CD4-positive, alpha-beta memory T cell (primary cell): ENCODE results near the gene TRIM15. TPM values are rescaled to one million over a fixed set of nuclear protein-coding genes. Genes with fewer than 3 reads are reported as not detected.

Experiments
- CTCF ChIA-PET: fragments of 350-600 bp; sonication (Branson Sonifier 250); formaldehyde crosslinking; loops from one replicate; lab custom pipeline; 2021; ENCODE audit warnings: inconsistent platforms; ENCODE audit not compliant: partially characterized antibody; lab: Charles Lee
- POLR2A ChIA-PET: fragments of 350-600 bp; sonication (Branson Sonifier 250); formaldehyde crosslinking; loops from one replicate; lab custom pipeline; 2021; ENCODE audit not compliant: partially characterized antibody; lab: Charles Lee
- DNase-seq, 5 donors: peaks; one replicate each; pipeline versions ENCODE4 v3.0.0 to v3.0.0-alpha.2; 2020 to 2022; ENCODE audit warnings: mixed read lengths in 1 of 5
- H3K27ac ChIP-seq: one replicate; pipeline ENCODE4 v1.7.0; 2013; ENCODE audit warnings: low read depth, low read length
- H3K27me3 ChIP-seq: 2 replicates; pipeline ENCODE4 v1.7.0; 2013; ENCODE audit warnings: mild to moderate bottlenecking, low read length, moderate library complexity; ENCODE audit not compliant: insufficient read depth
- H3K36me3 ChIP-seq: 2 replicates; pipeline ENCODE4 v1.7.0; 2013; ENCODE audit warnings: mild to moderate bottlenecking, low read length, moderate library complexity; ENCODE audit not compliant: insufficient read depth
- H3K4me1 ChIP-seq: 2 replicates; pipeline ENCODE4 v1.7.0; 2013; ENCODE audit warnings: mild to moderate bottlenecking, low read length, moderate library complexity; ENCODE audit not compliant: insufficient read depth
- H3K4me3 ChIP-seq, 2 donors: one replicate each; pipeline ENCODE4 v1.7.0; 2013; ENCODE audit warnings: low read length in 2 of 2, mild to moderate bottlenecking in 1 of 2
- H3K9me3 ChIP-seq, 2 donors: one replicate each; pipeline ENCODE4 v1.7.0; 2013; ENCODE audit warnings: low read length in 2 of 2, control low read depth in 1 of 2; ENCODE audit not compliant: control insufficient read depth in 1 of 2
- H3K27ac Mint-ChIP-seq, 7 donors: one replicate each; pipeline ENCODE4 v1.8.0; 2020 to 2021; ENCODE audit warnings: mixed read lengths in 7 of 7, mild to moderate bottlenecking in 6 of 7, inconsistent platforms in 3 of 7, moderate library complexity in 3 of 7
- H3K27me3 Mint-ChIP-seq, 2 donors: one replicate each; pipeline ENCODE4 v1.8.0; 2020 to 2021; ENCODE audit warnings: mixed read lengths in 2 of 2
- H3K36me3 Mint-ChIP-seq, 2 donors: one replicate each; pipeline ENCODE4 v1.8.0; 2020 to 2021; ENCODE audit warnings: mixed read lengths in 2 of 2, inconsistent platforms in 1 of 2, mild to moderate bottlenecking in 1 of 2
- H3K4me1 Mint-ChIP-seq, 4 donors: one replicate each; pipeline ENCODE4 v1.8.0; 2020 to 2021; ENCODE audit warnings: mixed read lengths in 4 of 4, mild to moderate bottlenecking in 1 of 4
- H3K4me3 Mint-ChIP-seq, 8 donors: one replicate each; pipeline ENCODE4 v1.8.0; 2020 to 2021; ENCODE audit warnings: mixed read lengths in 8 of 8, mild to moderate bottlenecking in 7 of 8, moderate library complexity in 6 of 8, inconsistent platforms in 3 of 8
- H3K9me3 Mint-ChIP-seq, 8 donors: one replicate each; pipeline ENCODE4 v1.8.0; 2020 to 2021; ENCODE audit warnings: mixed read lengths in 8 of 8, mild to moderate bottlenecking in 5 of 8, inconsistent platforms in 3 of 8, moderate library complexity in 1 of 8
- intact Hi-C: fragments of 100-400 bp; cut with micrococcal nuclease; formaldehyde crosslinking; loops from one replicate; pipeline ENCODE4 v1.15.1; 2023
- polyA plus RNA-seq, 2 donors: library from polyadenylated mRNA; unstranded; fragments of 300-500 nt; fragmentation: Illumina TruSeq; gene quantifications; one replicate each; pipeline ENCODE4 v1.2.3, GENCODE V29; 2021
- total RNA-seq, 2 experiments: library from RNA; stranded (reverse); gene quantifications; one replicate each; pipeline ENCODE4 v1.2.3, GENCODE V29; 2021

The TRIM15 gene
- total and polyA plus RNA-seq, 4 experiments from 2014 or later: not detected

DNA sequence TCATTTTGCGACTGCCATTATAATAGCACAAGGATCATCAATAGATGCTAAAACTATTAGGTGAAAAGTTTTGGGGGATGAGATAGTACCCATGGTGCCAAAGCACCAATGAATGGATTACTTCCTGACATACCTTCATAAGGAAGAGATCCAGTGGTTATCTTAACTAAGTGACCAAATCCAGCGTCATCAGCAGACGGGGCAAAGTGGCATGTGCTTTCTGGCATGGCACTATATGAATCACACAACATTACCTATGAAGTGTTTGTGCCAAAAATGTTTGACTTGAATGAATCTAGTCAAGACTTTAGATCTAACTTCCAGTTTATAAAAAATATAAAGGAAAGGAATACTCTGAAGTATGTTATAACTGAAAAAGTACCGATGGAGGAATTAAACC, 39.0 kb downstream of the TRIM15 start:
- no peak overlapping the region for H3K4me3 Mint-ChIP-seq
- H3K36me3 Mint-ChIP-seq: peaks cover 26 to 59% of the 10 kb centered on the region in 2 donors
- H3K4me1 ChIP-seq: peaks cover 34% of the 10 kb centered on the region
- no peak overlapping the region for H3K4me3 ChIP-seq
- POLR2A ChIA-PET: no interaction called here
- intact Hi-C loops: no loop called here
- peaks cover 32% of the 10 kb centered on the region for H3K36me3 ChIP-seq
- no peaks in the 10 kb centered on the region for H3K27me3 ChIP-seq
- H3K4me1 Mint-ChIP-seq: peaks cover 30 to 65% (median 51%) of the 10 kb centered on the region in 4 donors
- H3K9me3 ChIP-seq: no peaks in the 10 kb centered on the region
- no peak for DNase-seq
- CTCF ChIA-PET: no interaction called here
- no peaks in the 10 kb centered on the region for H3K9me3 Mint-ChIP-seq
- H3K27ac Mint-ChIP-seq: peak overlapping the region in 2 of 7 donors; percentile 12 to 48
- no peaks in the 10 kb centered on the region for H3K27me3 Mint-ChIP-seq
- H3K27ac ChIP-seq: no peak overlapping the region

DNA sequence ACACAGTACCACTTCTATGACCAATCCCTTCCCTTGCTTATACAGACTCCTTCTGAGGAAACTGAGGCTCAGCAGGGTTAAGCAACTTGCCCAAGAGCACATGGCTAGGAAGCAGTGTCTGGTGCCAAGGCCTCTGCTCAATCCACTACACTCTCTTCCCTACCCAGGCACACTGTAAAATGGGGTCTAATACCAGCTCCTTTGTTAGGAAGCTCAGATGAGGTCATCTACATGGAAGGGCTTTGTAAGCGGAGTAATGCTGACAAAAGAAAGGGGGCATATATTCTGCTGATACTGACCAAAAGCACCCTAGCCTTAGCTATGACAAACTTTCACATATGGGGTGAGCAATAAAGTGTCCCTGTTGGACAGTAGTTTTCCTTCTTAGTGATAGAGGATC, 40.8 kb downstream of the TRIM15 start:
- CTCF ChIA-PET: interaction anchor here (1.0 kb wide), 1 partner anchor 16 kb away, joined by 4 read pairs; no protein-coding TSS in a partner anchor
- H3K4me3 Mint-ChIP-seq: no peak overlapping the region
- peaks cover 45 to 79% (median 67%) of the 10 kb centered on the region in 4 donors for H3K4me1 Mint-ChIP-seq
- no peaks in the 10 kb centered on the region for H3K9me3 Mint-ChIP-seq
- no peaks in the 10 kb centered on the region for H3K27me3 Mint-ChIP-seq
- Histone ChIP-seq H3K36me3 (peaks cover 16% of the 10 kb centered on the region), H3K4me1 (peaks cover 51% of the 10 kb centered on the region), H3K27me3 (no peaks in the 10 kb centered on the region), H3K27ac (no peak overlapping the region), H3K9me3 (no peaks in the 10 kb centered on the region), H3K4me3 (no peak overlapping the region)
- POLR2A ChIA-PET: interaction anchor here (1.0 to 3.3 kb wide), 2 partner anchors 10 to 1148 kb away, joined by 3 to 16 read pairs; partner anchors contain the start of gene TRIM26
- DNase-seq: no peak
- intact Hi-C loops: no loop called here
- H3K27ac Mint-ChIP-seq: peak overlapping the region in 3 of 7 donors; percentile 18 to 62 (median 57)
- peaks cover 25 to 55% of the 10 kb centered on the region in 2 donors for H3K36me3 Mint-ChIP-seq

DNA sequence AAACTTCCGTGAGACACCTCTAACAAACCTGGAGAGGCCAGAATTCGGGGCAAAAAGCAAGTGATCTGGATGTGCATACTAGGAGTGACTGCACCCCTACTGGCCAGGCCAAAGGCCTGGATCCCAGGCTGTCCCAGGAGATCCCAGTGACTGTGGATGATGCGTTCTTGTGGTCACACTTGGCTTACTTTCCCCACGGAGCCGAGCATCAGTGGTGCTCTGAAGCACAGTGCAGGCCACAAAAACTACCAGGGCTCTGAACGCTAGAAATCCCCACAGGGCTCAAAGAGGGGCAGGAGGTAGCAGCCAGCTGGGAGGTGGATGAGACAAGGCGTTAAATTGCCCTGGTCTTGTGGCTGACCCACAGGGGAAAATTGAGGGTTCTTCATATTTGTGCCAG, 42.8 kb downstream of the TRIM15 start:
- Mint-ChIP-seq H3K27me3 (no peaks in the 10 kb centered on the region), H3K27ac (peak overlapping the region in 1 of 7 donors; percentile 57), H3K4me1 (peaks cover 51 to 91% (median 76%) of the 10 kb centered on the region in 4 donors), H3K4me3 (peak overlapping the region in 1 of 8 donors; percentile 42), H3K36me3 (peaks cover 15 to 47% of the 10 kb centered on the region in 2 donors), H3K9me3 (no peaks in the 10 kb centered on the region)
- Histone ChIP-seq H3K27me3 (no peaks in the 10 kb centered on the region), H3K9me3 (no peaks in the 10 kb centered on the region), H3K4me1 (peaks cover 68% of the 10 kb centered on the region), H3K27ac (no peak overlapping the region), H3K4me3 (no peak overlapping the region), H3K36me3 (peaks cover 2% of the 10 kb centered on the region)
- DNase-seq: no peak
- ChIA-PET CTCF (interaction anchor here (1.2 kb wide), 1 partner anchor 14 kb away, joined by 4 read pairs; no protein-coding TSS in a partner anchor), POLR2A (interaction anchor here (3.3 kb wide), 1 partner anchor 8 kb away, joined by 16 read pairs; the partner anchor contains the start of gene TRIM26)
- intact Hi-C loops: no loop called here

DNA sequence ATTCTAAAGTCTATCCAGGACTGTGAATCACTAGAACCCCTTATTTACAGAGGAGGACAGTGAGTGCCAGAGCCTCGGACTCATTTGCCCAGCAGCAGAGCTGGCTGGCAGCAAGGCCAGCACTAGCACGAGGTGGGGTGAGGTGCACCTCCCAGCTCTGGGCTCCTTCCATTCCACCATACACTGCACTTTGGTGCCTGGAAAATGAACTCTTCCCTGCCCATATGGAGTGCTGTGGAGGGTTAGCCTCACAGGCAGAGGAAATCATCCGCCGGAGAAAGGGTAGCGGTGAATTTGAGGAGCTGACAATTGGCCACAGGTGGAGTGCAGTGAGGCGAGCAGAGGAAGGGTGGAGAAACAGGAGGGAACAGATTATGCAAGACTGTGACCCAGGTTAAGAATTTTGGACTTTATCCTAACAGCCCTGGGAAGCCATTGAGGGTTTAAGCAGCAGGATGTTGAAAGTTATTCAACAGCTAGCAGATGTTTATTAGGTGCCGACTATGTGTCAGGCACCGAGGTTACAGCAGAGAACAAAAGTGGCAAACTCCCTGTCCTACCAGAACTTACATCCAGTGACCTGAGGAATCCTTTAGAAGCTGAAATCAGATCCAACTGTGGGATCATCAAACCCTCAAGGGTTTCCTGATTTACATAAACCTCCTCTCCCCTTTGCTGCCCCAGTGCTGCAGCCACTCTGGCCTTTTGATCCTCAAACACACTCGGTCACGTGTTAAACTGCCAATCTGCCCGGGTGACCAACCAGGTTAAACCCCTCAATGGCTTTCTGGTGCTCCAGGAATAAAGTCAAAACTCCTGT, 43.7 kb downstream of the TRIM15 start:
- Histone ChIP-seq H3K4me3 (no peak overlapping the region), H3K4me1 (peaks cover 68% of the 10 kb centered on the region)
- CTCF ChIA-PET: no interaction called here

DNA sequence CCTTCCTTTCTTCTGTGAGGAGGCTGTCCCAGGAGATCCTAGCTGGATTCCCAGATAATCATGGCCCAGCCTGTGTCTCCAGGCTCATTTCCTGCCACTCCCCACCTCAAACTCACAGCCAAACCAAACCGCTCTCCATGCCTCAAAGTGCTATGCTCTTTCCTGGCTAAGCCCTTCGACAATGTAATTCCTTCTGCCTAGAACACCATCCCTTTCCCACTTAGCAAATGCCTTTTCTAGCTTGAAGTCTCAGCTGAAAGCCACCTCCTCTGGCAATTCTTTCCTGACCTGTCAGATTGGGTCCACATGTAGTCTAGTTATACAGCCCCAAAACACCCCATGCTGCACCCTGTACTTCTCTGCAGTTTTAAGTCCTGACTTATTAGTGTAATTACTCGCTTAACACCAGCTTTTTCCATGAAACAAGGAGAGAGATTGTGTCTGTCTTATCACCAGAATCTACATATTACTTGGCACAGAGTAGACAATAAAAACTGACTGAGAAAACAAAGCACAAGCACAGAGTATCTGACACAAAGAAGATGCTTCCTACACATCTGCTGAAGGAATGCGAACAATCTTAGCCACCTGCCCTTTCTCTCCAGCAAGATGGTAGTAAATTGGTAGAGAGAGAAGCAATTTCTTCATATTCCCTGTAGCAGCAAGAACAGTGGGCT, 44.4 kb downstream of the TRIM15 start:
- H3K36me3 Mint-ChIP-seq: peaks cover 15 to 34% of the 10 kb centered on the region in 2 donors
- H3K36me3 ChIP-seq: no peaks in the 10 kb centered on the region
- DNase-seq: no peak
- peaks cover 56 to 91% (median 75%) of the 10 kb centered on the region in 4 donors for H3K4me1 Mint-ChIP-seq
- H3K4me1 ChIP-seq: peaks cover 67% of the 10 kb centered on the region
- intact Hi-C loops: no loop called here
- ChIA-PET POLR2A (no interaction called here), CTCF (interaction anchor here (2.5 kb wide), 1 partner anchor 11 kb away, joined by 8 read pairs; no protein-coding TSS in a partner anchor)
- no peaks in the 10 kb centered on the region for H3K27me3 Mint-ChIP-seq
- no peaks in the 10 kb centered on the region for H3K9me3 Mint-ChIP-seq
- H3K27ac ChIP-seq: no peak overlapping the region
- H3K4me3 Mint-ChIP-seq: peak overlapping the region in 3 of 8 donors; percentile 2 to 49 (median 18)
- H3K27ac Mint-ChIP-seq: peak overlapping the region in 6 of 7 donors; percentile 3 to 90 (median 22)
- H3K4me3 ChIP-seq: no peak overlapping the region
- no peaks in the 10 kb centered on the region for H3K9me3 ChIP-seq
- no peaks in the 10 kb centered on the region for H3K27me3 ChIP-seq

More for the DNA sequence above, 43.7 kb downstream of the TRIM15 start:
- intact Hi-C loops: no loop called here
- Mint-ChIP-seq H3K9me3 (no peaks in the 10 kb centered on the region), H3K27me3 (no peaks in the 10 kb centered on the region), H3K27ac (peak overlapping the region in 5 of 7 donors; percentile 3 to 90 (median 50)), H3K36me3 (peaks cover 15 to 41% of the 10 kb centered on the region in 2 donors), H3K4me3 (peak overlapping the region in 1 of 8 donors; percentile 2), H3K4me1 (peaks cover 56 to 91% (median 78%) of the 10 kb centered on the region in 4 donors)
- POLR2A ChIA-PET: no interaction called here
- no peaks in the 10 kb centered on the region for H3K36me3 ChIP-seq
- no peak for DNase-seq
- H3K27me3 ChIP-seq: no peaks in the 10 kb centered on the region
- no peaks in the 10 kb centered on the region for H3K9me3 ChIP-seq
- H3K27ac ChIP-seq: no peak overlapping the region

DNA sequence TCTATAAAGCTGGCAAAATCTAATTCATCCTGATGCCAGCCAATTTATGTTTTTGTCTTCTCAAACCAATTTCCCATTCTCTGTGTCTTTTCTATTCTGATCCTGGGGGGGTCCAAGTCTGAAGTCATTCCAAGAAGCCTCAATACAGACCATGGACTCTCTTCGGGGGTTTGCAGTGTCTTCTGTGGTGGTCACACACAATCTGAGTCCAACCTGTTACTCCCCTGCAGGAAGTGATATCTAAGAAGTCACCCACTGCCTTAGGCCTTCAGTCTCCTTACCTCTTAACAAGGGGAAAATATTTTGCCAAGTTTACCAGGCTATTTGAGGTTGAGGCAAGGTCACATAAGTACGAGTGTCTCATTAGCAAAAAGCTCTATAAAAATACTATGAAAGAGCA, 48.0 kb downstream of the TRIM15 start:
- H3K27me3 Mint-ChIP-seq: no peaks in the 10 kb centered on the region
- H3K4me3 Mint-ChIP-seq: peak overlapping the region; percentile 94 to 99 (median 98)
- H3K4me3 ChIP-seq: no peak overlapping the region
- no peak for DNase-seq
- peak overlapping the region in 6 of 7 donors; percentile 1 to 99 (median 82) for H3K27ac Mint-ChIP-seq
- H3K27ac ChIP-seq: peak overlapping the region; percentile 97
- intact Hi-C loops: no loop called here
- H3K9me3 Mint-ChIP-seq: no peaks in the 10 kb centered on the region
- H3K36me3 ChIP-seq: no peaks in the 10 kb centered on the region
- H3K36me3 Mint-ChIP-seq: peaks cover 10 to 30% of the 10 kb centered on the region in 2 donors
- H3K9me3 ChIP-seq: no peaks in the 10 kb centered on the region
- H3K27me3 ChIP-seq: no peaks in the 10 kb centered on the region
- H3K4me1 Mint-ChIP-seq: peaks cover 56 to 87% (median 69%) of the 10 kb centered on the region in 4 donors
- ChIA-PET POLR2A (no interaction called here), CTCF (no interaction called here)
- peaks cover 65% of the 10 kb centered on the region for H3K4me1 ChIP-seq
